VCaP (cell line): Measurements from ENCODE around the gene AHSA1.

Source experiments
- H3K27ac ChIP-seq: fragments of 450-650 bp; 2 replicates; pipeline ENCODE4 v1.5.1; 2017
- CTCF ChIP-seq: fragments of 450-650 bp; conservative IDR thresholded peaks from 2 replicates; pipeline ENCODE4 v1.5.1; 2017; ENCODE audit warnings: mild to moderate bottlenecking, moderate library complexity

AHSA1 gene

GRCh38 chr14:77502109-77502782 lies 44.4 kb downstream of the AHSA1 start:
- TF ChIP-seq CTCF, result no peak
- no peak overlapping the region for H3K27ac ChIP-seq

GRCh38 chr14:77503138-77503537 lies 45.2 kb downstream of the AHSA1 start:
- H3K27ac ChIP-seq, result no peak overlapping the region
- no peak for TF ChIP-seq CTCF

GRCh38 chr14:77505031-77505430 lies 47.1 kb downstream of the AHSA1 start:
- no peak overlapping the region for H3K27ac ChIP-seq
- no peak for TF ChIP-seq CTCF

GRCh38 chr14:77507762-77508161 lies 49.9 kb downstream of the AHSA1 start:
- no peak for TF ChIP-seq CTCF
- no peak overlapping the region for H3K27ac ChIP-seq

GRCh38 chr14:77508249-77508648 lies 50.4 kb downstream of the AHSA1 start:
- H3K27ac ChIP-seq, result no peak overlapping the region
- TF ChIP-seq CTCF, result no peak

- TF ChIP-seq CTCF, result no peak
- no peak overlapping the region for H3K27ac ChIP-seq
Measured at GRCh38 chr14:77508876-77509275, 51.0 kb downstream of the AHSA1 start.

GRCh38 chr14:77509366-77509765 lies 51.5 kb downstream of the AHSA1 start:
- no peak for TF ChIP-seq CTCF
- no peak overlapping the region for H3K27ac ChIP-seq
